Measurements from ENCODE around the gene ACTBL2.
"Not testable (repeated sequence)": the region's sequence is repeated elsewhere in the genome, so short reads cannot be mapped to it uniquely, and the experiment has no call there.

The ACTBL2 gene

DNA sequence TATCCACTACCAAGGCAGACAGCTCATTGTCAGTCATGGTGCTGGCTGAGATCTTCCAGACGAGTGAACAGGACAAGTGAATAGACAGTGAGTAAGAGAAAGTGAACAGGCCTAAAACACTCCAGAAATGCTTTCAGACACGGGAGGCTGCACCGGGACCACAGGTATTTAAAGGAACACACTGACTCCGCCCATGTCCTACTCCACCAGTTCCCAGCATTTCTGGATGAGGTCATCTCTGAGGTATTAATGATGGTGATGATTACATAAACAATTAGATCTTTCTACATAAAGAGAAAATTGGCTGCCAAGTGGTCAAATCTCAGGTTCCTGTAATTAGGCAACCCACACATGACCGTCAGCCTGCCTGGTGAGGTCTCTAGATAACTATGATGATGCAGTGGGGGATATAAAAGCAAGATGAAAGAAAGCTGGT, at the start of gene ACTBL2:
Gene ACTBL2 (minus strand): TSS at position 141 of the 436 bp plus-strand sequence. CDS start 104 bp downstream, at position 37.
- no peak for DNase-seq

DNA sequence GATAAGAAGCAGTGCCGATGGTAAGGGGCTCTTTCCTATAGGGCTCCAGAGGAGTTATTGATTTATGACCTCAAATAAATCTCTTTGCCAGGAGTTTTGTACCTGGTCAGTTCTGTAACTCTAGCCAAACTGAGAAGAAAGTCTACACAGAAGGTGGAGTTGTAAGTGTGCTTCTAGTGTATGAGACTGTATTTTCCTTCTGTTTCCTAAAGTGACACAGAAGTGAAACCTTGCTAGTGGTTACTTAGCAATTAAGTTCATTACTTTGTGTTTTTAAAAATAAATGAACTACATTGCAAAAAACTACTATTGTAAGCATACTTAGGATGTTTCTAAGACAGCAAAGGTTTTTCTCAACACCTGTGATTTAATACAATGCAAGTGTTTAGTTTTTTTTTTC, 48.7 kb upstream of the ACTBL2 start:
- DNase-seq: no peak

DNA sequence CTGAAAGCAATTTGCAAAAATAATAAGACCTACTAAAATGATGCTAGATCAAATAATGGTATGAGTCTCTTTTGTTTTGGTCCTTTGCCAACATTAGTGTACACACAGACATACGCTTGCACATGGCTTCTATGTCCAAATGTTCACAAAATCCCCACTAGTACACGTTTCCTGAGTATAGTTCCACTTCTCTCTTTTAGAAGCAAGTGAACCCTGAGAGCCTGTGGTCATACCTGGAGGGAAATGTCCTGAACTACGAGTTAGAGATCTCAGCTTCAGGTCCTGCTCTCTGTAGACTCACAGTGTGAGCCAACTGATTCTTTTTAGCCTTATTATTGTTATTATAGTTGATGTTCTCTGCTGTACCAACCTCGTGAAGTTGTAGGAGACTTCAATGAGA, 47.3 kb upstream of the ACTBL2 start:
- DNase-seq: no peak

DNA sequence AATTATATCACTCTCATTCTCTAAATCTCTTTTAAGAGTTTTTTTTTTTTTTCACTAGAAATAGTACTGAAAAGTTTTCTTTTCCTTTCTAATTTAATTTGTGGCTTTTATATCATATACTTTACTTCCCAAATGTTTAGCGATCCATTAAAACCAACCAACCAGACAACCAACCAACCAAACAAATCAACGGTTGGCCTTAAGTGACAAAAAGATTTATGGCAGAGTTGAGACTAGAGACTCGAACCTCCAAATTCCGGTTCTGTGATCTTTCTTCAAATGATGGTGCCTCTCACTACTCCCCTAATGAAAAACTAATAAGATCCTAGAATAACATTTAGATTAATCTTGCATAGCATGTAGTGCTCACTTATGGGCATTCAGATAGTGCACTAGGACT, 45.3 kb upstream of the ACTBL2 start:
- no peak for DNase-seq

DNA sequence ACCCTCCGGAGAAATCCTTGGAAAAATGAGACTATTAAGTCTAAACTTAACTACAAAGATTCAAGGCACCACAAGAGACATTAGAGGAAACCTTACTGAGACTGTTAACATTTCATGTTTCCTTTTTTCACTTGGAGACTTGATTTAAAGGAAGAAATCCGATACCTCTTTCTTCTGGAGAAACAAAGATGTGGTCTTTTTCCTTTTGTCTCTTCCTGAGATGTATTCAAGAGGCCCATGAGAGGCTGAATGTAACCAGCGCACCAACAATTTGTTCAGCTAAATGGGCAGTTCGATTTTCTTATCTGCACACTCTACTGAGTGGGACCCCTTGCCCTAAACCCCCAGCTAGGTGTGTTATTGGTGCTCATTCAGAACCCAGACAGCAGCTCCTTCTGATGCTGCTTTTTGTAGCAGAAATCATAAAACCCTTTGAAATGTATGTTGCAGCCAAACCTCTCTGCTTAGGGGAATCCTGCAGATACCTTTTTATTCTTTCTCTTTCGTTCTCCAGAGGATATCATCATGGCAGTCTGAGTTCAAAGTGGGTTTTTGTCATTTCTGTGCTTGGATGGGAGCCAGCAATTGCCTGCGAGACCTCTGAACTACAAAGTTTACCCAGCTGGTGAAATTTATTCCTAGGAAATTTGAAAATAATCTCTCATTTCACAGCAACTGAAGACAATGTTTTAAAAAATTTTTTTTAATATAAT, 41.9 kb upstream of the ACTBL2 start:
- no peak for DNase-seq

DNA sequence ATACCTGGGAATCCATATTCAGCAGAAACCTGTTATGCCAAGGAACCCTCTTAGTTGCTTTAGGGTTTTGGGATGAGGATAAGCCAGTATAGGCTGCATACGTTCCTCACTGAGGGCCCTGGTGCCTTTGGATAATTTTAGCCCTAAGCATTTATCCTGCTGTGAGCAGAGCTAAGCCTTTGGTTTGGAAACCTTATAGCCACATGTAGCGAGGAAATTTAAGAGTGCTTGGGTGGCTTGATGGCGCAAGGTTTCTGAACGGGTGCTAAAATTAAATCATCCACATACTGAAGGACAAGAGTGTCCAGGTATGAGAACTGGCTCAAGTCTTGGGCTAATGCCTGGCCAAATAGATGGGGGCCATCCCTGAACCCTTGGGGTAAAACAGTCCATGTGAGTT, 39.9 kb upstream of the ACTBL2 start:
- DNase-seq: not testable (repeated sequence)

DNA sequence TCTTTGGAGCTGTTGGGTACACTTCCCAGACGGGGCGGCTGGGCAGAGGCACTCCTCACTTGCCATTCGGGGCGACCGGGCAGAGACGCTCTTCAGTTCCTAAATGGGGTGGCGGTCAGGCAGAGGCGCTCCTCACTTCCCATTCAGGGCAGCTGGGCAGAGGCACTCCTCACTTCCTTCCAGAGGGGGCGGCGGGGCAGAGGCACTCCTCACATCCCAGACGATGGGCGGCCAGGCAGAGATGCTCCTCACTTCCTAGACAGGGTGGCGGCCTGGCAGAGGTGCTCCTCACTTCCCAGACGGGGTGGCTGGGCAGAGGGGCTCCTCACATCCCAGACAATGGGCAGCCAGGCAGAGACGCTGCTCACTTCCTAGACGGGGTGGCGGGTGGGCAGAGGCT, 35.8 kb upstream of the ACTBL2 start:
- not testable (repeated sequence) for DNase-seq

DNA sequence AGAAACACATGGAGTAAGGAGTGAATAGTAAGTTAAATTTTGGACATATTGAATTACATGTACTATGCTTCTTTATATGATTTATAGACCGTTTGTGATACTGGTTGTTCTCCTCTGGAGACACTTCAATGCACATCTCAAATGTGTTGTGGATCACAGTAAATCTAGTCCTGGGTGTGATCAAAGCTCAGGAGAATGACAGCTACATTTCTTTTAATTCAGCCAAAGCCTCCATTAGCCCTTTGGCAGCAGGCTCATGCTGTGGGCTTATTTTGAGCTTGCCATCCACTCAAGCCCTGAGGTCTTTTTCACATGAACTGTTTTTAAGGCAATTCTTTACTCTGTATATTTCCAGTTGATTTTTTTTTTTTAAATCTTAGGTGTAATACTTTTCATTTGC, 34.6 kb upstream of the ACTBL2 start:
- DNase-seq: no peak

DNA sequence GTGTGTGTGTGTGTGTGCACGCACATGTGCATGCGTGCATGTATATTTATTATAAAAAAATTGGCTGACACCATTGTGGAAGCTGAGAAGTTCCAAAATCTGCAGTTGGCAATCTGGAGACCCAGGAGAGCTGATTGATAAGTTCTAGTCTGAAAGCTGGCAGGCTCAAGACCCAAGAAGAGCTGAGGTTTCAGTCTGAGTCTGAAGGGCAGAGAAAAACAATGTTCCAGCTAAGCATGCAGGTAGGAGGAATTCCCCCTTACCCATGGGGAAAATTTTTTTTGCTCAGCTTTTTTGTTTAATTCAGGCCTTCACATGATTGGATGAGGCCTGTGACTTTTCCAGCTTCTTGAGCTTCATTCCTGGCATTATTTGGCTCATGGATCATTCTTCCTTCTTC, 31.2 kb upstream of the ACTBL2 start:
- DNase-seq: no peak

DNA sequence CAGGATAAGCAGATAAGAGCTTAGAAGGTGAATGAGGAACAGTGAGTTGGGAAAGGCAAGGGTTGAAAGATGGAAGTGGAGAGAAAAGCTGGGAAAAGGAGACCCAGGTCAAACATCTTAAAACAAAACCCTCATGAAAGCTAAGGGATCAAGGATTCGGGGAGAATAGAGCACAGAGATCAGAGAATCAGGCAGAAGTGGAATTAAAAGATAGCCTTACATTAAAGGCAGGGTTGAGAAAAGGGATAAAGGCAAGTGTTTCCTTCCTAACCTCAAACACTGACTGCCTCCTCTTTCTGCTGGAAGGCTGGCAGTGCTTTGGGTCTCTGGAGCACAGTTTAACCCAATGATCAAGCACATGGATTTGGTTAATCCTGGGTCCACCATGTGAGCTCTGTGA, 28.7 kb upstream of the ACTBL2 start:
- DNase-seq: no peak

DNA sequence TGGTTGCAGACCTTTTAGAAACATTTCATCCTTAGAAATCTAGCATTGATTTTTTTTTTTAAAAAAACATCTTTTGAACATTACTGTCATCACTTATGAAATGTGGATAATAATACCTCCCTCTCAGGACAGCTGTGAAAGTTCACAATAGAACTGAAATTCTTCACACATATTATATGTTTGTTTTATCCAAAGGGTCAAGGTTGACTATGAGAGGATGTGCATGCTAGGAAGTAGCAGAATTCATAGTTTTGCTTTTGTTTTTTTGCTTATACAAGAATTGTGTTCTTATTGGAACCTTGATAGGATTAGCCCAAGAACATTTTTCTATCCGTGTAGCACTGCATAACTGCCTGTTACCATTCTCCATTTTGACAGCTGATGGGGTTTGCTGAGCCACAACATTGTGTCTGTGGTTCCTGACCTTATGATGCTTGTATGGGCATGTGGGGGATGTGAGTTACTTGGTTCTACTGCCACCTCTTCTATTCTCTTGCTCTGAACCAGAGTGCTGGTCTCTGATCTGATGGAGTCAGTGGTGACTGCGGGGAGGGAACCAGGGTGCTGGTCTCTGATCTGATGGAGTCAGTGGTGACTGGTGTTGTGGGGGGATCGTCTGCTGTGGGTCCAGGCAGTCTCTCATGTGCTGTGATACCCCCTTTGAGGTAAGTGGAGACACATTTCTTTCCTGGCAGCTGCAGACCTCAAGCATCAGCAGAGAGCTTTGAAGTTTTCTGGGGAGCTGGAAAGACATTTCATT, 27.1 kb upstream of the ACTBL2 start:
- no peak for DNase-seq

DNA sequence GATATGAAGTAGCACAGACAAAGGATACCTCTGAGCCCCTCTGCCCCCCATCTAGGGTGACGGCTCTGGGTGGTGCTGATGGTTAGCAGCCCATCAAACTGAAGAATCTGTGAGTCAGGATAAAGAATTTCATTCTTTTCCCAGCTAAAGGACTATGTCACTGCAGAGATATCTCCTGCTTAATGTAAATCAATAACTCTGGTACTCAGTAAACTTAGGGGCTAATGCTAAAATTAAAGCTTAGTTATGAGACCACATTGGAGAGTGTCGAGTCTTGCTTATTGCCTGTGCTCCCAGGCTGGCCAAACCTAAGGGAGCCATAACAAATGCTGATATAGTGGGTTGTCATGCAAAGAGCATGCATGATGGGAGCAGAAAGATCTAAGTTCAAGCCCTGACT, 25.6 kb upstream of the ACTBL2 start:
- DNase-seq: no peak

DNA sequence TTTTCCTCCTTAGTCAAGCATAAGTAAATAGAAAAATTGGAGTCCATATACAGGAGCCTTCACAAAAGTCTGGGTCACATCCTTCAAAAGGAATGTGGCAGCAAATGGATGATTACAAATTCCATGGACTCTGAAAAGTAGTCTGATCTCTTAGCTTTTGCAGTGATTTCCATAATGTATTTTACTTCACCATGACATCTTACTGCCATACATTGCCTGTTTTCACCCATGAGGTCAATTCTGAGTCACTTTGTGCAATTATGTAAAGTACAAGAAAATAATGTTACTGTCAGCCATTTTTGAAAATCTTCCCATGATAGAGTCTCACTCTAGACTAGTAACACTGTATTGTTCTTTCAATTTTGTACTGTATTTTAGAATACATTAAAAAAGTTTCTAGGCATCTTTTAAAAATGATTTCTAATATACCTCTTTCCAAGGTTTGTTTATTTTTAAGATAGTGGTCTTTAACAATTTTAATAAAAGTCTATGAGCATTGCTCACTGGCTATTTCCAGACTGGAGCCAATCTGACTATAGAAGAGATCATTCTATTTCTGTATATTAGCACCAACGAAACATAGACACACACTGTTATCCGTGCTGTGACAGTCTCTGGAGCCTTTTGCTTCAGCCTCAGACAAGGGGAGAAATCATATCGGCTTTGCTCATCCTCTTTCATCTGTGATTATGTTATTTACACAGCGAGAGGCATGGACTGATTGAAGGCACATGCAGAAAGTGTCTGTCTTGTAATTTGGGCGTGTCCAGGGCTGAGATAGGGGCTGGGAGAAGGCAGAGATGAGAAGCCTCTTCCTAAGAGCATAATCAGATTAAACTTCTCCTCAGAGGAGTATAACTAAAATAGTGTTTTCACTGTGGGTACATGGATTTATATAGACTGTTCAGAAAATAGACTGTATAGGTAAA, 22.9 kb upstream of the ACTBL2 start:
- DNase-seq: no peak

DNA sequence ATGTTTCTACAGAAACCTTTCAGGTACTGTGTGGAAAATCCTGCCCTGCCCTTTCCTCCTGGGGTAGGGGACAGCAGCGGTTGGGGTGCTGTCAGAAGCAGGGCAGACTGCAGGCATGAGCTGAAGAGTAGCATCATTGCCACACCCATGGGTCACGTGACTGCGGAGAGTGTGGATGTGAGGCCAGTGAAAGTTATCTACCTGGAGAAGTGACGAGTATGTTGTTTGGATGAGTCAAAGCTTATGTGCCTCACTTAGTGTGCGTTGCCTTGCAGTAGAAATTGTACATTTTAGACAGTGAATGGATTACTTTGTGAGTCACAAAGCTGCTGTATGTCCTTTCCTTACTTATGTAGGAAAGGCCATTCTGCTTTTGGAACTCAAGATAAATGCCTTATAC, 21.7 kb upstream of the ACTBL2 start:
- DNase-seq: no peak

DNA sequence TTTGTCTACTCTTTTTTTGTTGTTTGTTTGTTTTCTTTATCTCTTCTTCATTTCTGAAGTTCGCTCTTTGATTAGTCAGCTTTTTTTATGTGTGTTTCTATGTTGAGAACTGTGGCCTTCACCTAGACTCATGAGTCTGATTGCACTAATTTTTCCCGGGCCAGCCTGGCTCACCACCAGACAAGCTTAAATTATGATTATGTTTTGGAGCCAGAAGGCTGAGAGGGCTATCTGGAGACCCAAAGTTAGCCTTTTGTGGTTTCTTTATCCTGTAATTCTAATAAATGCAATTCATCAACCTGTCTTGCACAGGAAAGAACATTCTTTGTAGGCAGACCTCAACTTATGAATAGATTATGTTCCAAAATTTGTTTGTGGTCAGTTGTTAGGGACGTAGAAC, 20.8 kb upstream of the ACTBL2 start:
- no peak for DNase-seq

DNA sequence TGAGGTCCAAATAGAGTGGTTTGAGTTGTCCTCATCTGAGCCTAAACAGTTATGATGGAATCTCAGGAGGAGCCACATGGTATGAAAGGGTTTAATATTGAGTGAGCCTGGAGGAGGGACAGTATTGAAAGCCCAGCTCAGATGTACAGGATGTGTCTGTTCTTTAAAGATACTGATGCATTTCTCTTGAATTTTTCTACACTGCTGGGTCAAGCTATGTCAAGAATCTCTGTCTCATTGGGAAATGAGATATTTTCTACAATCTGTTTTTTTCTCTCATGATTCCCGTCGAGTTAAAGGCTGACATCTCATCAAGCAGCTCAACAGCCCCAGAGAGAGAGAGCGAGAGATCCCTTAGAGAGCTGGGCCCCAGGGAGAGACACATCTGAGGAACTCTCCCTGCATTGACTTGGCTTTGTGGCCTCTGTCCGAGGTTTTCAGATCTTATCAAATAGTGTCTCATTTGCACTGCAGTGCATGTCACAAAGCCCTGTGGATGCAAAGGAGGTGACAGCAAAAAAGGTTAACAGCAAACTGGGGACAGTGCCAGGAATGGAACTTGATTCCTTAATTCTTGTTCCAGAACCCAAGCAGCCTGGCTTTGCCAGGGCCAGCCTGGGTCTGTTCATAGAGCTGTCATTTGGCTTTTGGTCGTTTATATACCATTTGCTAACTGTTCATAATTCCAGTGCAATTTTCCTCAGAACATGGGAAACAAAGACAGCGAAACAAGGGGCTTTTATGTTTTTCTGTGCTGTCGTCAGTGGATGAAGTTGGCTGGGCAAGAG, 19.0 kb upstream of the ACTBL2 start:
- no peak for DNase-seq

DNA sequence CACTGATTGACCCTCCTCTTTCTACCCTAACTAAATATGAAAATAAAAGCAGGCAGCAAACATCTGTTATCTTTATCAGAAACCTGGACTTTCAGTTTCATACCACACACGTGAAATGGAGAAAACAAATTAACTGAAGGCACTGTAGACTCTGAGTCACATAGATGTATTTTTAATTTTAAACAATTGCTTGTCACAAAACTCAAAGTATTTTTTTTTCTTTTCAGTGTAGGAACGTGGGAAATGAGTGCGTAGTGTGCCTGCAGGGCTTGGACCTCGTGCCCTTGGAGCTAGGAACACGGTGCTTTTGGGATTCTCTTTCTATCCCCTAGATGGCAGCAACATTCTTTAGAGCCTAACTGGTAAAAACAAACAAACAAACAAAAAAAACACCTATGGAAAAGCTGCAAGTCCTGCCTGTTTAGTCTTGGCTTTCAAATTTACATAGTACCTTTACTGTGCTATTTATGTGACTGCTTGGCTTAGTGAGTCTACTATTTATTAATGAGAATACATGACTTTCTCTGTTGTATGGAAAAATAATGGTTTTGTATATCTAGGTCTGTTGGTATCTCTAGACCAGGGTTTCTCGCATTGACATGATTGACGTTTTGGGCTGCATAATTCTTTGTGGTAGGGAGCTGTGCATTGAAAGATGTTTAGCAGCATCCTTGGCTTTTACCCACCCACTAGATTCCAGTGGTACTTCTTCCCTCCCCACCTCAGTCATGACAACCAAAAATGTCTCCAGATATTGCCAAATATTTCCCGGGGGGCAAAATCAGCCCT, 16.8 kb upstream of the ACTBL2 start:
- no peak for DNase-seq

DNA sequence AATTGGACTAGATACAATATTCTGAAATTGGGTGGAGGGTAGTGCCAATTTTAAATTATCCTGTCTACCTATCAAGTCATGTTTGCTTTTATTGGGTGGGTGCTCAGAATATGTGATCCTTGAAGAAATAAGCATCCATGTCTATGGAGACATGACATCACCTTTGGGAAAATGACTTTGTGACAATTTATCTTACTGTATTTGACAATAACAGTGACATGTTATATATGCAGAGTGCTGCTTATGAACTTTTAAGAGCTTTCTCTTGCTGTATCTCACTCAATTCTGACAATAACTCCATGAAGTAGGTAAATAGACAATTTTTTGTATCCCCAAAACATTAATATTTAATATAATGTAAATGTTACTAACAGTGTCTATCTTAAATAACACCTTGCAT, 15.1 kb upstream of the ACTBL2 start:
- DNase-seq: no peak

DNA sequence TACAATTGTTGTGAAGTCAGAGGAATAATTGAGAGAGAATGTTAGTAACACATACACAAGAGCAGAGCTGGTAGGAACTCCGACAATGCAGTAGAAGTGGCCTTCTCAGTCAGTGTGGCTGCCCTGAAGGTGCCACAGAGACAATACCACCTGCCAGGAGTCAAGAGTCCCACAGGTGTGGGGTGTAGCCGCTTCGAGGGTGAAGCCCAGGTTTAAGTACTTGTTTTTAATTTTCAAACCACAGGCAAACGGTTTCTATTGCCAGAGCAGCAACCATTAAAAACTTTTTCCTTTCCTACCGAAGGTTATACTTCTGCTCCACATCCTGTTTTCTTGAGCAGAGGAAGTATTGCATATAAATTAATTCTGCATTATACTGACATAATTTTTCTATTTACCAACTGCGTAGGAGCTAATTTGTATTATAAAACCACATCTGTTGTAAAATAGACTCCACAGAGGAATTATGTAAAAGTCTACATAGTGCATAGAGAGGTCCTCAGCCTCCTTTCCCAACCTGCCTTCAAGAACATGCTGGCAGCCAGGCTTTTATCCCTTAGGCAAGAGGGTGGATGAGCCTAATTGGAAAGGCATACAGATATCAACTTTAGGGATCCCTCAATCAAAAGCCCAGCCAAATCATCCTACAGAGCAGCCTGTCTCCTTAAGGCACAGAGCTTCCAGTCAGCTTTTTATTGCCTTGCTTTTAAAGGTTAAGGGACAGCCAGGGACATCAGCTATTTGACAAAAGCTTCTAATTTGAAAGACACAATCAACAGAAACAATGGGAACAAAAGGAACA, 12.9 kb upstream of the ACTBL2 start:
- DNase-seq: no peak

DNA sequence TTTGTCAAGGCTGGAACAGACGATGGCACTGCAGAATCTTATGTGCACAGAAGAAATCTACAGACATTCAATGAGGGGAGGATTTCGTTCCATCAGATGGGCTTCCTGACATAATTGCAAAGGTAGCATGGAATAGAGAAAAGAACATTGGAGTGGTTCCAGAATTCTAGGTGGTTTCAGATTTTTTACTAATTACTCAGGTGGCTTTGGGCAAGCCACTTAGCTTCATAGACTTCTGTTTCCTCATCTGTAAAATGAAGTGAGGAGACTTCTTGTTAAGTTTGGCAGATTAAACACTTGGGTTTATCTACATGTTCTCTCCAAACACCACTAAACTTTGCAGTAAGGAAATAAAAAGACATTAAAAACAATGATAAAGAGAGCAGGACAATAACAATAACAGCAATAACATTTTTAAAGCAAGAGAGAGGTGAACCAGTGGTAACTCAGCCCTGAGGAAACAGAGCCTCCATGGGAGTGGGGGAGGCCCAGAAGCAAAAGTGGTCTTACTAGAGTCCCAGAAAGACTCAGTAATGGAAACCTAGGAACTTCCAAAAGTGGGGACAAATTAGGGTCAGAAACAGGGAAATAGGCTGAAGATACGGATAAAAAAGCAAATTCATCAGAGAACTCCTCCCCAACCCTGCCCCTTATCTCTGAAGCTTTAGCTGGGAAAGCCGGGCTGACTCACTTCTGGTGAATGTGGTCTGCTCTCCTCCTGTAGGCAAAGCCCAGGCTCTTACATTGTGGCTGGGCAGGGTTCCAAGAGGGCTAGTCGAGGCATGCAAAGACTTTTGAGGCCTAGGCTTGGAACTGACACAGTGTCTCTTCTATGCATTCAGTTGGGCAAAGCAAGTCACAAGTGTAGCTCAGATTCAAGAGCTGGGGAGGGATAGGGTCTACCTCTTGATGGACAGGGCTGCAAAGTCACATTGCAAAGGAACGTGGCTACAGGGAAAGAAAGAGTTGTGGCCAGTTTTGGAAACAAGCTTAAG, 11.8 kb upstream of the ACTBL2 start:
- DNase-seq: peak; percentile 15

Measured in stimulated activated naive CD4-positive, alpha-beta T cell treated with Interleukin-2 at 50 U/mL for 16 hours (primary cell).